Upper lobe of left lung (tissue), 6 donors: ENCODE data around the gene BUD13. TPM values are rescaled to one million over a fixed set of nuclear protein-coding genes. Genes with fewer than 3 reads are reported as not detected.
"Not testable (repeated sequence)": the region's sequence is repeated elsewhere in the genome, so short reads cannot be mapped to it uniquely, and the experiment has no call there.

ENCODE experiments used
- ATAC-seq, 2 donors: fragments of 200-7000 bp; cut with Tn5 transposase; one replicate each; pipeline ENCODE4 v1.9.1; 2022; ENCODE audit warnings: mild to moderate bottlenecking in 2 of 2, moderate library complexity in 2 of 2; ENCODE audit not compliant: low FRiP score in 2 of 2
- DNase-seq, 2 donors: peaks; one replicate each; pipeline ENCODE4 v3.0.0-alpha.2; 2019 to 2020
- H3K27ac ChIP-seq, 4 donors: fragments of 200-600 bp; sonication (generic); one replicate each; pipeline ENCODE4 v1.5.1; 2016 to 2019
- H3K27me3 ChIP-seq, 4 donors: fragments of 200-600 bp; sonication (generic); one replicate each; pipeline ENCODE4 v1.5.1; 2017 to 2019
- H3K36me3 ChIP-seq, 4 donors: fragments of 200-600 bp; sonication (generic); one replicate each; pipeline ENCODE4 v1.5.1; 2016 to 2019
- H3K4me1 ChIP-seq, 4 donors: fragments of 200-600 bp; sonication (generic); one replicate each; pipeline ENCODE4 v1.5.1; 2018 to 2019
- H3K4me3 ChIP-seq, 4 donors: fragments of 200-600 bp; sonication (generic); one replicate each; pipeline ENCODE4 v1.5.1; 2017 to 2019; ENCODE audit warnings: mild to moderate bottlenecking in 2 of 4, moderate library complexity in 1 of 4
- H3K9me3 ChIP-seq, 4 donors: fragments of 200-600 bp; sonication (generic); one replicate each; pipeline ENCODE4 v1.5.1; 2018 to 2019
- EP300 ChIP-seq, 4 donors: sonication (generic); formaldehyde crosslinking; IDR thresholded peaks; one replicate each; pipeline ENCODE4 v1.5.1; 2017; ENCODE audit warnings: antibody characterized with exemption in 4 of 4, control low read depth in 2 of 4
- POLR2A ChIP-seq, 4 donors: fragments of 450-650 bp; IDR thresholded peaks; one replicate each; pipeline ENCODE4 v1.5.1; 2016 to 2017; ENCODE audit warnings: antibody characterized with exemption in 4 of 4, mild to moderate bottlenecking in 2 of 4
- POLR2AphosphoS5 ChIP-seq, 2 donors: sonication (generic); formaldehyde crosslinking; IDR thresholded peaks; one replicate each; pipeline ENCODE4 v1.5.1; 2017; ENCODE audit warnings: antibody characterized with exemption in 2 of 2
- WGBS, 2 donors: methylation state at CpG; one replicate each; pipeline ENCODE4 v1.1.5; 2017 to 2018; 5-methylcytosine and 5-hydroxymethylcytosine counted together
- total RNA-seq, 6 donors: library from RNA; depleted of rRNA in 4 of 6; stranded (reverse); fragments of >200 nt in 4 of 6; gene quantifications; one replicate each; pipeline versions ENCODE4 v1.1.0 to v1.2.1, GENCODE V29; 2016 to 2021
- TF ChIP-seq, protein P1 (sequence below), 6 experiments: fragments of 450-650 bp in 4 of 6; fragments of 200-600 bp in 2 of 6; sonication (generic) in 2 of 6; IDR thresholded peaks; one replicate each; pipeline ENCODE4 v1.5.1; 2016 to 2019; ENCODE audit warnings: antibody characterized with exemption in 6 of 6
- donor health status: DM: no; HTN: no; CAD: no; lungs with moderate emphysema.
- donor health status: DM: no; HTN: yes; CAD: no; lungs with severe emphysema.

BUD13 gene
- total RNA-seq, 6 donors from 2014 or later = 12.1 to 18.9 (median 17.0) TPM

- ATAC-seq (peak; percentile 71 to 84), DNase-seq (peak in 1 of 2 donors; percentile 86)
- TF ChIP-seq EP300 (IDR thresholded peaks at IDR 0.05) = peak in 3 of 4 donors; percentile 61 to 94 (median 91)
- TF ChIP-seq POLR2A (IDR thresholded peaks at IDR 0.05) = no peak
- TF ChIP-seq POLR2AphosphoS5 (IDR thresholded peaks at IDR 0.05) = peak; percentile 36 to 42
- TF ChIP-seq, protein P1, sequence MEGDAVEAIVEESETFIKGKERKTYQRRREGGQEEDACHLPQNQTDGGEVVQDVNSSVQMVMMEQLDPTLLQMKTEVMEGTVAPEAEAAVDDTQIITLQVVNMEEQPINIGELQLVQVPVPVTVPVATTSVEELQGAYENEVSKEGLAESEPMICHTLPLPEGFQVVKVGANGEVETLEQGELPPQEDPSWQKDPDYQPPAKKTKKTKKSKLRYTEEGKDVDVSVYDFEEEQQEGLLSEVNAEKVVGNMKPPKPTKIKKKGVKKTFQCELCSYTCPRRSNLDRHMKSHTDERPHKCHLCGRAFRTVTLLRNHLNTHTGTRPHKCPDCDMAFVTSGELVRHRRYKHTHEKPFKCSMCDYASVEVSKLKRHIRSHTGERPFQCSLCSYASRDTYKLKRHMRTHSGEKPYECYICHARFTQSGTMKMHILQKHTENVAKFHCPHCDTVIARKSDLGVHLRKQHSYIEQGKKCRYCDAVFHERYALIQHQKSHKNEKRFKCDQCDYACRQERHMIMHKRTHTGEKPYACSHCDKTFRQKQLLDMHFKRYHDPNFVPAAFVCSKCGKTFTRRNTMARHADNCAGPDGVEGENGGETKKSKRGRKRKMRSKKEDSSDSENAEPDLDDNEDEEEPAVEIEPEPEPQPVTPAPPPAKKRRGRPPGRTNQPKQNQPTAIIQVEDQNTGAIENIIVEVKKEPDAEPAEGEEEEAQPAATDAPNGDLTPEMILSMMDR (IDR thresholded peaks at IDR 0.05) = no peak
- no peaks in the 10 kb centered on the region for H3K9me3 ChIP-seq
- no peak overlapping the region for H3K4me3 ChIP-seq
- no peaks in the 10 kb centered on the region for H3K36me3 ChIP-seq
- H3K4me1 ChIP-seq = peaks cover 0 to 11% (median 0%) of the 10 kb centered on the region in 4 donors
- WGBS, 2 donors = 55 to 64% methylated on average over 14 of the region's 14 CpGs
- H3K27ac ChIP-seq = peak overlapping the region; percentile 58 to 88 (median 78)
- no peaks in the 10 kb centered on the region for H3K27me3 ChIP-seq
These were observed 35.7 kb upstream of the BUD13 start for GRCh38 chr11:116808262-116809175.

DNA sequence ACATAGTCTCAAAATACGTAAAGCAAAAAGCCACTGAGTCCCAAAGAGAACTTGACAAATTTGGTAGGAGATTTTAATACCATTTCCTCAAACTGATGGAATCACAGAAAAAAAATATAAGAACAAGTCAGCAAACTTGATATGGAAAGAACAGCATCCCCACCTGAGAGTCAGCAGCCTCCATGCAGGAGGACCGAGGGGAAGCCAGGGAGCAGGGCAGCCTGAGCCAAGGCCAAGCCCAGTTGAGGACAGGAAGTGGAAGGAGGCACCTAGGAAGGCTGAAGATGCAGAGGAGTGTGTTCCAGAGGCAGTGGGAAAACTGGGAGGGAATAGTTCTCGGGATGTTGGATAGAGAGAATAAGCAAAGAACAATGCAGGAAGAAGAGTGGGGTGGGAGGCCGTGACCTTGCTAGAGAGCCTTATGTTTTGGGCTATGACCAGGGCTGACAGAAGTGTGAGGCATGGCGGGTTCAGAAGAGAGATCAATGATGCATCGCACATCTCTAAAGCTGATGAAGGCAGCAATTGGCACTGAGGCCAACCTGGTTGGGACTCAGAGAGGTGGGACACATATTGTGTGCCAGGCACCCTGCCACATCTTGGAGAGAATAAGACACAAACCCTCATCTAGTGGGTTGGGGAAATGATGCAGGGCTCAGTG, 34.9 kb upstream of the BUD13 start:
- no peak for TF ChIP-seq EP300 (IDR thresholded peaks at IDR 0.05)
- TF ChIP-seq, protein P1 (IDR thresholded peaks at IDR 0.05) = no peak
- TF ChIP-seq POLR2AphosphoS5 (IDR thresholded peaks at IDR 0.05) = no peak
- no peak for TF ChIP-seq POLR2A (IDR thresholded peaks at IDR 0.05)
- 92 to 94% methylated on average over 6 of the region's 6 CpGs for WGBS, 2 donors
- Histone ChIP-seq H3K4me1 (peaks cover 0 to 11% (median 0%) of the 10 kb centered on the region in 4 donors), H3K9me3 (no peaks in the 10 kb centered on the region), H3K36me3 (no peaks in the 10 kb centered on the region), H3K27me3 (no peaks in the 10 kb centered on the region), H3K4me3 (no peak overlapping the region), H3K27ac (peak overlapping the region in 3 of 4 donors; percentile 38 to 88 (median 78))
- no peak for ATAC-seq
- no peak for DNase-seq

DNA sequence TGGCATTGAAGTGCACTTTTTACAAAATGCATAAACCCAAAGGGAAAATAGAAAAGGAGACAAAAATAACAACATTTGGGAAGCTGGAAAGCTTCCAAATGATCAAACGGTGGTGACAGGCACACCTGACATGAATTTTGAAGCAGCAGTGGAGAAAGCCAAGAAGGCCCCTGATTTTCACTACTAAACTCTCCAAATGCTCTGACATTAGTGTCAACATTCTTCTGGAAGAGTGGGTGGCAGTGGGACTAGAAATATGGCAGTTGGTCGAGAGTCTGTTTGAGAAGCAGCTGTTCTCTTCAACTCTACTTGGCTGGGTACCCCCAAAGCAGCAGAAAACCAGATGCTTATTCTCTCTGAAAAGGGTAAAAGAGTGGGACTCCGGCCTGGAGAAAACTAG, 31.2 kb upstream of the BUD13 start:
- Histone ChIP-seq H3K9me3 (no peaks in the 10 kb centered on the region), H3K27ac (no peak overlapping the region), H3K27me3 (no peaks in the 10 kb centered on the region), H3K4me3 (no peak overlapping the region), H3K36me3 (no peaks in the 10 kb centered on the region), H3K4me1 (peaks cover 0 to 11% (median 0%) of the 10 kb centered on the region in 4 donors)
- 51 to 59% methylated on average over 3 of the region's 3 CpGs for WGBS, 2 donors
- no peak for TF ChIP-seq POLR2AphosphoS5 (IDR thresholded peaks at IDR 0.05)
- TF ChIP-seq, protein P1 (IDR thresholded peaks at IDR 0.05) = no peak
- no peak for TF ChIP-seq EP300 (IDR thresholded peaks at IDR 0.05)
- no peak for TF ChIP-seq POLR2A (IDR thresholded peaks at IDR 0.05)
- DNase-seq = no peak
- ATAC-seq = no peak

DNA sequence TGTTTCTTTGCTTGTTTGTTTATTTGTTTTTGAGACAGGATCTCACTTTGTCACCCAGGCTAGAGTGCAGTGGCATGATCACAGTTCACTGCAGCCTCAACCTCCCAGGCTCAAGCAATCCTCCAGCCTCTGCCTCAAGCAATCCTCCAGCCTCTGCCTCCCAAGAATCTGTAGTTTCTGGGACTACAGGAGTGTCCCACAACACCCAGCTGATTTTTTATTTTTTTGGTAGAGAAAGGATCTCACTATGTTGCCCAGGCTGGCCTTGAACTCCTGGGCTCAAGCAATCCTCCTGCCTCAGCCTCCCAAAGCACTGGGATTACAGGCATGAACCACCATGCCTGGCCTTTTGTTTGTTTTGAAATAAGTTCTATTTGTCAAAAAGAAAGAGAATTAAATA, 28.9 kb upstream of the BUD13 start:
- not testable (repeated sequence) for H3K27ac ChIP-seq, ATAC-seq, H3K27me3 ChIP-seq, H3K4me3 ChIP-seq, H3K36me3 ChIP-seq, DNase-seq, H3K9me3 ChIP-seq, H3K4me1 ChIP-seq

GRCh38 chr11:116800610-116801009, 27.8 kb upstream of the BUD13 start:
- no peaks in the 10 kb centered on the region for H3K4me1 ChIP-seq
- H3K36me3 ChIP-seq = no peaks in the 10 kb centered on the region
- ATAC-seq (no peak), DNase-seq (no peak)
- no peaks in the 10 kb centered on the region for H3K9me3 ChIP-seq
- TF ChIP-seq, protein P1 (IDR thresholded peaks at IDR 0.05) = no peak
- no peak for TF ChIP-seq POLR2A (IDR thresholded peaks at IDR 0.05)
- no peak for TF ChIP-seq EP300 (IDR thresholded peaks at IDR 0.05)
- H3K27ac ChIP-seq = no peak overlapping the region
- no peak overlapping the region for H3K4me3 ChIP-seq
- no peaks in the 10 kb centered on the region for H3K27me3 ChIP-seq
- WGBS, 2 donors = 92 to 97% methylated on average over 2 of the region's 2 CpGs
